Fibroblast of the aortic adventitia (primary cell): ENCODE results near the gene NOXO1. TPM values are rescaled to one million over a fixed set of nuclear protein-coding genes. Genes with fewer than 3 reads are reported as not detected.

Experiments used
- DNase-seq: peaks from one replicate; pipeline ENCODE4 v3.0.0-alpha.2; 2010; ENCODE audit warnings: low read depth
- H3K4me3 ChIP-seq: 2 replicates; pipeline ENCODE4 v1.5.1; 2011; ENCODE audit warnings: low read depth, mild to moderate bottlenecking, control low read depth, low read length, moderate library complexity
- CTCF ChIP-seq: IDR thresholded peaks from 2 replicates; pipeline ENCODE4 v1.5.1; 2011; ENCODE audit warnings: mild to moderate bottlenecking, low read length, control low read depth, inconsistent platforms; ENCODE audit not compliant: insufficient read depth
- total RNA-seq: library from RNA; depleted of rRNA; stranded (reverse); fragments of >200 nt; gene quantifications from 2 replicates; pipeline ENCODE4 v1.2.3, GENCODE V29; 2012; ENCODE audit warnings: low replicate concordance

Gene NOXO1
- total RNA-seq, 1 donor = not detected

- TF ChIP-seq CTCF = no peak
These were observed 24.4 kb upstream of the NOXO1 start for GRCh38 chr16:2005646-2006045.

DNA sequence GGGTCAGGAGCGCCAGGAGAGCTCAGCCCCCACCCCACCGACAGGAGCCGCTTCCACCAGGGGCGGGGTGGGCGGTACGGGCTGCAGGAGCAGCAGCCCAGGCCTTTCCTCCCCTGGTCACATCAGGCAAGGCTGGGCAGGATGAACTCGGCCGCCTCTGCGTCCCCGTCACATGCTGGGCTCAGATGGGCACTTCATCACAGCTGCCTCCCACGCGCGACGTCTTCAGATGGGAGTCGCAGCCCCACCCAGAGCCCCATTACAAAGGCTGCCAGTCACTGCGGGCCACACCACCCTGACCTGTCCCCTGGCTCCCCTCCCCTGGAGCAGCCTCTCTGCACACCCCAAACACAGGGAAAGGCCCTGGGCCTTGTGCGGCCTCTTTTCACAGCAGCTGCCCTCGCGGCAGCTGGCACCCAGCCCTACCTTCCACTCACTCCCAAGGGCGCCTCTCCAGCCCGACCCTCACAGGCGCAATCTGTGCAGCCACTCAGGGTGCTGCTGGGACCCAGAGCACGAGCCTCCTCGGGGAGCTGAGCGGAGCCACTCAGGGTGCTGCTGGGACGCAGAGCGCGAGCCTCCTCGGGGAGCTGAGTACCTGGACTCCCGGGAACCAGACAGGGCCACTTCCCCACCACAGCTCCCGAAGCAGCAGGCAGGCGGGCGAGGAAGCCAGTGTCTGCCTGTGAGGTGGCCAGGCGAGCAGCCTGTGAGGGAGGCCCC, 23.7 kb upstream of the NOXO1 start:
- no peak for DNase-seq
- H3K4me3 ChIP-seq = no peak overlapping the region
- no peak for TF ChIP-seq CTCF

More at GRCh38 chr16:2005646-2006045, 24.4 kb upstream of the NOXO1 start:
- no peak overlapping the region for H3K4me3 ChIP-seq
- DNase-seq = no peak

- peak; percentile 71 for DNase-seq
- H3K4me3 ChIP-seq = peak overlapping the region; percentile 13
- peak; percentile 94 for TF ChIP-seq CTCF
These were observed 22.8 kb upstream of the NOXO1 start for GRCh38 chr16:2003827-2004641.

GRCh38 chr16:2003231-2003826, 22.1 kb upstream of the NOXO1 start:
- H3K4me3 ChIP-seq = no peak overlapping the region
- DNase-seq = no peak
- no peak for TF ChIP-seq CTCF

DNA sequence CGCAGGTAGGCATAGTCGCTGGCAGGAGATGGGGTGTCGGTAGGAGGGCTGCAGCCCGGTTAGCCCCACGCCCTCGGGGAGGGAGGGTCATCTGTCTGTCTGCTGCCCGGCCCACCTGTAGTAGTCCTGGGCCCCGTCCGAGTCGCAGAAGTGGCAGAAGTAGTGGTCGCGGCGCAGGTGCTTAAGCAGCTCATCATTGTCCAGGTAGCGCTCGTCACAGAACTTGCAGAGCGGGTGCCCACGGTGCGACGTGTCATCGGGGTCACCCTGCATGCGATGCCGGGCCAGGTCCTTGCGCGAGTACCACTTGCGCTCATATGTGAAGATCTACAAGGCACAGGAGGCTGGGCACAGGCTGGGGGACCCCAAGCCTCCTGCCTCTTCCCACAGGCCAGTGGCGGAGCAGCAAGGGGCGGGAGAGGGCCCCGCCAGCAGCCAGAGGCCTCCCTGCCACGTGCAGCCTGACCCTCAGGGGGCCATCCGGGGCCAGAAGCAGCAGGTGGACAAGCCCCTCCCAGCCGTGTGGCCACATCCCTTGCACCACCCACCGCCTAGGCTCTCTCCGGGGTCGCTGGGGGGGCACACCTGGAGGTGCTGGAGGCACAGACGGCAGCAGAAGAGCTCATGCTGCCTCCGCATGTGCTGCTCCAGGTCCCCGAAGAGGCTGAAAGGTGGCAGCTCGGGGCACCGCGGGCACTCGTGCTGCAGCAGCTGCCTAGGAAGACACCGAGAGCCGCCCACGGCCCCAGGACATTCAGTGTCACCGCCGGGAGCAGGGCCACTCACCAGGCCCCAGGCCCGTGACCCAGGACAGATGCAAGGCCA, 21.3 kb upstream of the NOXO1 start:
- no peak for TF ChIP-seq CTCF
- H3K4me3 ChIP-seq = no peak overlapping the region

More for the DNA sequence above, 21.3 kb upstream of the NOXO1 start:
- DNase-seq = no peak
